ENCODE data around the gene KLF7.

GRCh38 chr2:207077266-207077665 is 88.5 kb downstream of the KLF7 start:
- TF ChIP-seq, protein P1, sequence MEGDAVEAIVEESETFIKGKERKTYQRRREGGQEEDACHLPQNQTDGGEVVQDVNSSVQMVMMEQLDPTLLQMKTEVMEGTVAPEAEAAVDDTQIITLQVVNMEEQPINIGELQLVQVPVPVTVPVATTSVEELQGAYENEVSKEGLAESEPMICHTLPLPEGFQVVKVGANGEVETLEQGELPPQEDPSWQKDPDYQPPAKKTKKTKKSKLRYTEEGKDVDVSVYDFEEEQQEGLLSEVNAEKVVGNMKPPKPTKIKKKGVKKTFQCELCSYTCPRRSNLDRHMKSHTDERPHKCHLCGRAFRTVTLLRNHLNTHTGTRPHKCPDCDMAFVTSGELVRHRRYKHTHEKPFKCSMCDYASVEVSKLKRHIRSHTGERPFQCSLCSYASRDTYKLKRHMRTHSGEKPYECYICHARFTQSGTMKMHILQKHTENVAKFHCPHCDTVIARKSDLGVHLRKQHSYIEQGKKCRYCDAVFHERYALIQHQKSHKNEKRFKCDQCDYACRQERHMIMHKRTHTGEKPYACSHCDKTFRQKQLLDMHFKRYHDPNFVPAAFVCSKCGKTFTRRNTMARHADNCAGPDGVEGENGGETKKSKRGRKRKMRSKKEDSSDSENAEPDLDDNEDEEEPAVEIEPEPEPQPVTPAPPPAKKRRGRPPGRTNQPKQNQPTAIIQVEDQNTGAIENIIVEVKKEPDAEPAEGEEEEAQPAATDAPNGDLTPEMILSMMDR (IDR thresholded peaks at IDR 0.05), result no peak
- TF ChIP-seq ZFX (IDR thresholded peaks at IDR 0.05; ENCODE audit: borderline replicate concordance), result no peak

All from 22Rv1 (cell line).